ENCODE measurements around the gene CPS1.

Gene CPS1

DNA sequence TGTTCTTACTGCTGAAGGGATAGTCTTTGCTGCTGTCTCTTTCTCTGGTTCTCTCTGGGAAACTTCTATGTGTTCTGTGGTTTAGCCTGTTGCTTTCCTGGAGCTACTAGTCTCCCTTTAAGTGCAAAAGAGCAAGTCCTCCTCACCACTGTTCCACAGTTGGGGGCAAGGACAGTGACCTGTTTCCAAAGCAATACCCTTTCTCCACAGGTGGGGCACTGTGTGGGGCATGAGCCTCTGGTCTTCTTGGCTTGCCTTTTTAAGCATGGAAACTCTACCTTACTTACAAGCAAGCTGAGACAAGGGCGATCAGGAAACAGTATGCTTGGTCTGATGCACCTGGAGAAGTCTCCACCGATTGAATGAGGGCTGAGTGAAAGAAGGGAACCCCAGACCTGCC, 156.7 kb downstream of the CPS1 start:
- no peak for FAIRE-seq

DNA sequence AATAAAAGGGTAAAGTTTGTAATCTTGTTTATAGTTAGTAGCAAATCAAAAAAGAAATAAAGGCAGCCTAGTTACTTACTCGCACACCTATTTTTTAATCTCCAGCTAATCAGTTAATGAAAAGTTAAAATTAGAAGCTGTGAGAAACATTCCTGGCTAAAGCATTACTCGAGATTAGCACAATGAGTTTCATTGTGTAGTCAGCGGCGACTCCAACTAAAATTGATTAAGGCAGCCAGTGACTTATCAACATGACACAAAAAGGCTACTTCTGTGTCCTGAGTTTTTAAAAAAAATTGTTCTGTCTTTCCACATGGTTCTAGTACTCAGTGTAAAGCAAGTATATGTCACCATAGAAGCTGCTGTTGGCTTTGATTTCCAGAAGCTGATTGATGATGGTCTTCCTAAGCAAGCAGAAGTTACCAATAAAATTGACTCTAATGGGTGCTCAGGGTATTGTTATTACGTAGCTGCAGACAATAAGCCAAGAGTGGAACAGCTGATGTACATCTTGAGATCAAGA, 159.2 kb downstream of the CPS1 start:
- no peak for FAIRE-seq

DNA sequence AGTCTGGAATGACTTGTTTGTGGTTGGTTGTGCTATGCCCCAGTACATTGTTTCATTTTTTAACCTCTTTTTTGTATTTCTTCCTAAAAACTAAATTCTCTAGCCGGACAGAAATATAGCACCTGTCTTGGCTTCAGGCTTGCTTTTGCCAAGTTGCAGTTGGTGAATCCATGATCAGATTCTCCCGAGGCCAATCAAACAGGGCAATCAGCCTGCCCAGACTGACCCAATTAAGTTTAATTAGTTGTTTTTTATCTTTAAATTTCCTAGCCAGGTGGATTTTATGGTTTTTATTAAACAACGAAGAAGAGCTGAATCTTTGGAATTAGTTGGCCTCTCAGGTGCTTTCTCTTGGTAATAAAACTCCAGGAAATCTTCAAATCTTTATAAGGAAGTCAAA, 162.1 kb downstream of the CPS1 start:
- no peak for FAIRE-seq

DNA sequence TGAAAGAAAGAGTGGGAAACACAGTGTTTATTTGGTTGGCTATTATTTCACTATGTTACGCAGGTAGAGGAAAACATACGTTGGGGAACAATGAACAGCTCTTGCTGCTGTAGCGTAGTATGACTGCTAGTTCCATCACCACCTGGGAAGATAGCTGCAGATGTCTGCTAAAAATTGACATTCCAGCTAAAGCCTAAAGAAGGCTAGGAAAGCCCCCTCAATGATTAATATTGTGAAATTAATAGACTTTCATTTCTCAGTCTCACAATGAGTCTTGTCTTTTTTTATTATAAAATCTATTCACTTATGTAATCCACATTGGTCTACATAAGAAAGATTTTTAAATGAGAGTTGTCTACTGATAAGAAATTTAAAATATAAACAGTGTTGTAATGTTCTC, 165.7 kb downstream of the CPS1 start:
- no peak for FAIRE-seq

DNA sequence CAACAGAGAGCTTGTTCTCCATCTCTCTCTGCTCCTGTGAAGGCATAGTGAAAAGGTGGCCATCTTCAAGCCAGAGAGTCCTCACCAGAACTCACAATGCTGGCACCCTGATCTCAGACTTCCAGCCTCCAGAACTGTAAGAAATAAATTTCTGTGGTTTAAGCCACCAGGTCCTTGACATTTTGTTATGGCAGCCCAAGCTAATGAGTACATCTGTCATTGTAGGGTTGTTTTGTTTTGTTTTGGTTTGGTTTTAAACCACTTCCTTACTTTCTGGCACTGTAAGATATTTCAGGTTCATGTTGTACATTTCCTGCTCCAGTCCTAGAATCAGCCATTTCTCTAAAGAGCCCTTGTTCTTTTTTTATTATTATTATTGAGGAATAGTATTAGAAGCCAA, 171.2 kb downstream of the CPS1 start:
- no peak for FAIRE-seq
